ENCODE data around the gene GPR62.
A peak's percentile ranks its signal among the peaks of the same experiment; 100 is the strongest.

GPR62 gene

GRCh38 chr3:51967384-51968169 lies 12.4 kb downstream of the GPR62 start, which contains the start of gene PCBP4:
Gene PCBP4 (minus strand): TSS chr3:51967454. CDS start chr3:51961240, 6,214 bp downstream.
- peak within 1 kb of the TSS; percentile 66 for H3K4me3 ChIP-seq (ENCODE audit: low read depth, low read length)
- no peak for DNase-seq (ENCODE audit: low read depth)
- no peak for TF ChIP-seq CTCF (conservative IDR thresholded peaks at IDR 0.05; ENCODE audit: low read depth, low read length)

DNA sequence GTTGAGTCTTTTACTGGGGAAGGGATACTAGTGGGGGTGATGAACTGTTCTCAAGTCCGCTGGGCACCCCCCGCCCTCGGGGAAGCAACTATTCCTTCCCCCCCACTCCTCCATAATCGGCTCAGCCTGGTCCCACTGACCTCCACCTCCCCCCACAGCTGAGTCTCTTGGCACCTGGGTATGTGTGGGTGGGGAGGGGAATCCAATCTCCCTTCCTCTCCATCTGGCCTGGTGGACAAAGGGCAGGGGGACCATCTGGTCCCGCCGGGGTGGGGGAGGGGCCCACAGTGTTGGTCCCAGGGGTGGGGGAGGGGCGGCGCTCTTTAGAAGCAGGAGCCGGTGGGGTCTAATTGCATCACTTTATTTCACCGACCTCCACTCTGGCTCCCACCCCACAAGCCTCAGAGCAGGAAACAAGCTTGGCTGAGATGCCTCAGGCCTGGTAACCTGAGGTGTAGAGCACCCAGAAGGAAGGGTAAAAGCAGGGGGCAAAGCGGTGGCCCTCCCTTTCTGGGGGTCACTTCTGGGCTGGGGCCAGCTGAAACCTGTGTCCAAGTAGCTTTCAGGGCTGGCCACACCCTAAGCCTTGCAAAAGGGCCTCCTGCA lies 13.1 kb downstream of the GPR62 start:
- no peak for DNase-seq (ENCODE audit: low read depth)
- peak overlapping the region; percentile 66 for H3K4me3 ChIP-seq (ENCODE audit: low read depth, low read length)
- TF ChIP-seq CTCF (conservative IDR thresholded peaks at IDR 0.05; ENCODE audit: low read depth, low read length), result no peak

DNA sequence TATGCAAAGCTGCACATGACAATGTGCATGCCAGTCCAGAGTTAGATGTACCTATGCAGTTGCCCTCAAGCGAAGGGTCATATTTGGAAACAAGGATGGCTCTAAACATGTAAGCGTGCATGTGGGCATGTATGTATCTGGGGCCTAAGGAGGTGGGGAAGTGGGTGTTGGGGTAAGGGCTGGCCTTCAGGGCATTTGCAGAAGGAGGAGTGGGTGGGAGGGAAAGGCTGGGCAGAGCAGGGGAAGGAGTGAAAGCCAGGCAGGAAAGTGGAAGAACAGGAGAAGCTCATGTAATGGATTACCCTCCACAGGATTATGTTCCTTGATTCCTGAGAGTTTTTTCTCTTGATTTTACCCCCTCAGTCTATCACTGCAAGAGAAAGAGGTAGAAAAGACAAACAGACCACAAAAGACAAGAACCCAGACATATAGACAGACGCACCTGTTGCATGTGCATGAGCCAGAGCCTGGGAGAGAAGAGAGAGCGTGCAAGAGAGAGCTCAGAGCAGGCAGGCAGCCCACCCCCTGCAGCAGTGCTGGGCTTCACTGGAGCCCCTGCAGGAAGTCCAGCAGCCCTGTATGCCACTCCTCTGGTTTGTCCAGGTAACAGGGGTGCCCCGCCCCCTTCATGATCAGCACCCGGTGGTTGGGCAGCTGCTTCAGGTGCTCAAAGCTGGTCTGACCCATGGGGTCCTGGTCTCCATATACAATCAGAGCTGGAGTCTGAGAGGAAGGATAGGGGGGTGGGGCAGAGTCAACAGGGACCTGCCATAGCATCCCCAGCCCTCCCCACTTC lies 13.9 kb downstream of the GPR62 start:
- TF ChIP-seq CTCF (conservative IDR thresholded peaks at IDR 0.05; ENCODE audit: low read depth, low read length), result no peak
- no peak overlapping the region for H3K4me3 ChIP-seq (ENCODE audit: low read depth, low read length)
- DNase-seq (ENCODE audit: low read depth), result no peak

- H3K4me3 ChIP-seq (ENCODE audit: low read depth, low read length), result no peak overlapping the region
- TF ChIP-seq CTCF (conservative IDR thresholded peaks at IDR 0.05; ENCODE audit: low read depth, low read length), result no peak
- DNase-seq (ENCODE audit: low read depth), result no peak
Measured at GRCh38 chr3:51969841-51970240, 14.7 kb downstream of the GPR62 start.

DNA sequence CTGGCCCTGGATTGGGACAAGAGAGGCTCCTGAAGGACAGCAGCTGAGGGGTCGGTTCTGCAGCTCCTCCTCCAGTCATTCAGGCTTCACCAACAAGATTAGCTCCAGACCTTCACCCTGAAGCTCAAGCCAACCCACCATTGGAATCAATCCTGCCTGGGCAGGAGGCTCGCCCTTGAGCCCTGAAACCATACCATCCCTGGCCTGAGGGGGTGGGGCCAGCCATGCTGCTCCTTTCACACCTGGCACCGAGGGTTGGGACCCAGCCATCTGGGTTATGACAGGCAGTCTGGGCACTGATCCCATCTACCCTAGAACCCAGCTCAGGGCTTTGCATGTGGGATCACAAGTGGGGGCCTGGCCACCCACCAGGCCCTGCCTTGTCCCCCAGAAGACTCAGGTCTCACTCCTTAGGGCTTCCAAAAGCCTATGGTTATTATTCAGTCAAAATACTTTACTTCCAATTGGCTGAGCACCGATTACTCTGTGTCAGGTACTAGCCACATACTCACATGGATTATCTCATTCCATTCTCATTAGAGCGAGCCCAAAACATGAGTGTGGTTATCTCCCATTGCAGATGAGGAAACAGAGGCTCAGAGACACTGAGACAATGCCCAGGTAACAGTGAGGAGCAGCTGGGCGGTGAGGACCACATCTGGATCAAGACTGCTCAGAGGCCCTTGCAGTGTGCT lies 15.6 kb downstream of the GPR62 start:
- TF ChIP-seq CTCF (conservative IDR thresholded peaks at IDR 0.05; ENCODE audit: low read depth, low read length), result no peak
- no peak overlapping the region for H3K4me3 ChIP-seq (ENCODE audit: low read depth, low read length)
- no peak for DNase-seq (ENCODE audit: low read depth)

DNA sequence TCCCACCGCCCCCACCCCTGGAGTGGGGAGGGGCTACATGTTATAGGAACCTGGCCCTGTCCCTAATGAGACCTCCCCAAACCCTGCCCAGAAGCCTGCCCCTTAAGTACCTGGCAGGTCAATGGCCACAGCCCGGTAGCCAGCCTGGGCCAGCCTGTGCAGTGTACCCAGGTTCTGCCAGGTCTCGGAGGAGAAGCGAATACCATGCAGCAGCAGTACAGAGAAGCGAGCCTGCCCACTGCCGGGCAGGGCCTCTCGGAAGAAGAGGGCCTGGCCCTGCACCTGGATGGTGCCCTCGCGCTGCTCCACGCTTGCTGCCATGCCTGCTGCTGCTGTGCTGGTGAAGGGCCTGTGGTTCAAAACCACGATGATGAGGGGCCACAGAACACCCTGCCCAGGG lies 16.2 kb downstream of the GPR62 start:
- no peak overlapping the region for H3K4me3 ChIP-seq (ENCODE audit: low read depth, low read length)
- no peak for TF ChIP-seq CTCF (conservative IDR thresholded peaks at IDR 0.05; ENCODE audit: low read depth, low read length)
- DNase-seq (ENCODE audit: low read depth), result no peak

Measured in choroid plexus epithelial cell (primary cell).